HEK293 (cell line): ENCODE measurements around the gene SOCS1.

ENCODE experiments used
- CTCF ChIA-PET: fragments of 350-600 bp; formaldehyde crosslinking; extraction: SDS; loops from one replicate; lab custom pipeline; 2021; ENCODE audit warnings: antibody characterized with exemption; lab: Yijun Ruan, JAX
- POLR2A ChIA-PET: fragments of 300-600 bp; formaldehyde crosslinking; extraction: SDS; loops from one replicate; lab custom pipeline; 2020; ENCODE audit warnings: antibody characterized with exemption, inconsistent platforms; lab: Yijun Ruan, JAX
- H3K27ac ChIP-seq: fragments of 200-500 bp; sonication (Bioruptor generic); 2 replicates; pipeline ENCODE4 v1.5.1; 2014; ENCODE audit warnings: low read depth, low read length, control low read depth, inconsistent platforms; ENCODE audit errors: extremely low read depth
- H3K36me3 ChIP-seq, 2 experiments: fragments of 200-500 bp in 1 of 2; sonication (Bioruptor generic) in 1 of 2; 1 replicate in 1 of 2; 2 replicates in 1 of 2; pipeline ENCODE4 v1.5.1; 2014 to 2017; ENCODE audit warnings: inconsistent platforms in 2 of 2, low read length in 2 of 2; ENCODE audit not compliant: control insufficient read depth in 2 of 2, insufficient read depth in 1 of 2
- H3K4me1 ChIP-seq: fragments of 200-500 bp; sonication (Bioruptor generic); 2 replicates; pipeline ENCODE4 v1.5.1; 2014; ENCODE audit warnings: mild to moderate bottlenecking, low read length, inconsistent platforms; ENCODE audit not compliant: control insufficient read depth, insufficient read depth
- H3K4me3 ChIP-seq: 2 replicates; pipeline ENCODE4 v1.5.1; 2011; ENCODE audit warnings: low read depth, mild to moderate bottlenecking, control low read depth, low read length, moderate library complexity
- H3K9me3 ChIP-seq: fragments of 200-500 bp; sonication (Bioruptor generic); 2 replicates; pipeline ENCODE4 v1.5.1; 2014; ENCODE audit warnings: low read depth, low read length, inconsistent platforms; ENCODE audit not compliant: control insufficient read depth, insufficient read depth
- BCL6B ChIP-seq: fragments of 450-650 bp; formaldehyde crosslinking; IDR thresholded peaks from 2 replicates; pipeline ENCODE4 v1.5.1; 2017; ENCODE audit warnings: missing biosample characterization, missing genetic modification characterization
- PBX3 ChIP-seq: sonication (generic); formaldehyde crosslinking; IDR thresholded peaks from 2 replicates; pipeline ENCODE4 v1.8.1; 2022; ENCODE audit warnings: mild to moderate bottlenecking, moderate library complexity, missing genetic modification reagents
- PRDM2 ChIP-seq: fragments of 450-650 bp; formaldehyde crosslinking; IDR thresholded peaks from 2 replicates; pipeline ENCODE4 v1.5.1; 2016; ENCODE audit warnings: missing biosample characterization, missing genetic modification characterization, borderline replicate concordance
- REST ChIP-seq: fragments of 450-650 bp; formaldehyde crosslinking; IDR thresholded peaks from 2 replicates; pipeline ENCODE4 v1.5.1; 2016; ENCODE audit warnings: missing biosample characterization, missing genetic modification characterization
- SCRT2 ChIP-seq: fragments of 450-650 bp; formaldehyde crosslinking; IDR thresholded peaks from 2 replicates; pipeline ENCODE4 v1.5.1; 2016; ENCODE audit warnings: missing biosample characterization, missing genetic modification characterization
- ZBTB10 ChIP-seq: fragments of 450-650 bp; formaldehyde crosslinking; IDR thresholded peaks from 2 replicates; pipeline ENCODE4 v1.5.1; 2016; ENCODE audit warnings: missing biosample characterization, missing genetic modification characterization
- ZFHX2 ChIP-seq: fragments of 450-650 bp; formaldehyde crosslinking; conservative IDR thresholded peaks from 2 replicates; pipeline ENCODE4 v1.5.1; 2016; ENCODE audit warnings: missing biosample characterization, missing genetic modification characterization
- ZNF133 ChIP-seq: fragments of 450-650 bp; formaldehyde crosslinking; IDR thresholded peaks from 2 replicates; pipeline ENCODE4 v1.5.1; 2016; ENCODE audit warnings: missing biosample characterization, missing genetic modification characterization
- ZNF148 ChIP-seq: fragments of 450-650 bp; formaldehyde crosslinking; IDR thresholded peaks from 2 replicates; pipeline ENCODE4 v1.5.0; 2017; ENCODE audit warnings: missing biosample characterization, missing genetic modification characterization, borderline replicate concordance
- ZNF157 ChIP-seq: fragments of 450-650 bp; formaldehyde crosslinking; IDR thresholded peaks from 2 replicates; pipeline ENCODE4 v1.5.1; 2016; ENCODE audit warnings: missing biosample characterization, missing genetic modification characterization
- ZNF184 ChIP-seq: fragments of 450-650 bp; IDR thresholded peaks from 2 replicates; pipeline ENCODE4 v1.5.1; 2018; ENCODE audit warnings: missing biosample characterization, mild to moderate bottlenecking, missing genetic modification characterization
- ZNF248 ChIP-seq: fragments of 450-650 bp; formaldehyde crosslinking; IDR thresholded peaks from 2 replicates; pipeline ENCODE4 v1.5.1; 2017; ENCODE audit warnings: missing biosample characterization, missing genetic modification characterization
- ZNF423 ChIP-seq: fragments of 450-650 bp; formaldehyde crosslinking; IDR thresholded peaks from 2 replicates; pipeline ENCODE4 v1.5.1; 2016; ENCODE audit warnings: missing biosample characterization, missing genetic modification characterization
- ZNF510 ChIP-seq: fragments of 450-650 bp; formaldehyde crosslinking; IDR thresholded peaks from 2 replicates; pipeline ENCODE4 v1.5.1; 2018; ENCODE audit warnings: mild to moderate bottlenecking, missing genetic modification characterization, missing biosample characterization; ENCODE audit not compliant: insufficient replicate concordance
- ZNF521 ChIP-seq: fragments of 450-650 bp; formaldehyde crosslinking; IDR thresholded peaks from 2 replicates; pipeline ENCODE4 v1.5.1; 2017; ENCODE audit warnings: missing biosample characterization, mild to moderate bottlenecking, missing genetic modification characterization
- ZNF776 ChIP-seq: fragments of 450-650 bp; formaldehyde crosslinking; IDR thresholded peaks from 2 replicates; pipeline ENCODE4 v1.5.0; 2017; ENCODE audit warnings: missing biosample characterization, missing genetic modification characterization, borderline replicate concordance
- ZNF777 ChIP-seq: fragments of 450-650 bp; formaldehyde crosslinking; IDR thresholded peaks from 2 replicates; pipeline ENCODE4 v1.5.1; 2017; ENCODE audit warnings: missing biosample characterization, missing genetic modification characterization, borderline replicate concordance

SOCS1 gene

GRCh38 chr16:11255737-11256660 is at the start of gene SOCS1:
TSS of gene SOCS1 (minus strand) at chr16:11256204. CDS start at chr16:11255478, 726 bp downstream.
- Histone ChIP-seq H3K4me3 (peak within 1 kb of the TSS; percentile 72), H3K9me3 (no peaks in the 10 kb centered on the region), H3K27ac (peak within 1 kb of the TSS; percentile 70; the same call in 1 of the 2 replicates), H3K4me1 (peaks cover 5% of the 10 kb centered on the region; the same call in 1 of the 2 replicates), H3K36me3 (no peaks in the 10 kb centered on the region)
- POLR2A ChIA-PET: interaction anchor here (0.5 to 2.5 kb wide), 65 partner anchors 12 to 583 kb away, joined by 3 to 19 read pairs (median 4); partner anchors contain the start of genes CLEC16A, DEXI, PRM2 and PRM3
- CTCF ChIA-PET: interaction anchor here (0.5 to 6.8 kb wide), 41 partner anchors 10 to 1215 kb away, joined by 3 to 58 read pairs (median 4); partner anchors contain the start of genes CLEC16A and PRM2
- TF ChIP-seq ZNF148 (tag by site-specific recombination) (no peak), ZNF521 (no peak), REST (tag by site-specific recombination) (0 out of 2 replicates have a peak, but pooled peaks have one; percentile 43), ZNF157 (tag by site-specific recombination) (no peak), SCRT2 (tag by site-specific recombination) (no peak), ZNF423 (no peak), ZBTB10 (tag by site-specific recombination) (0 out of 2 replicates have a peak, but pooled peaks have one; percentile 43), ZNF776 (tag by site-specific recombination) (no peak), ZFHX2 (tag by site-specific recombination) (peak; percentile 44), ZNF510 (no peak), ZNF248 (tag by site-specific recombination) (no peak), ZNF184 (tag by site-specific recombination) (no peak), PBX3 (CRISPR knock-in tag) (peak; percentile 51; the same call in 1 of the 2 replicates), PRDM2 (tag by site-specific recombination) (no peak), ZNF133 (tag by site-specific recombination) (no peak), ZNF777 (tag by site-specific recombination) (peak; percentile 71), BCL6B (tag by site-specific recombination) (no peak)
